Uterine smooth muscle cell (primary cell): Measurements from ENCODE around the gene OR2L8. TPM values are rescaled to one million over a fixed set of nuclear protein-coding genes. Genes with fewer than 3 reads are reported as not detected.

Experiments used
- total RNA-seq: library from RNA; depleted of rRNA; stranded (reverse); fragments of >200 nt; gene quantifications from 2 replicates; pipeline ENCODE4 v1.2.3, GENCODE V29; 2014

The OR2L8 gene
- total RNA-seq, result 0.25 TPM in 1 of 2 replicates, not detected in the other

GRCh38 chr1:247948558-247948957 is at the start of gene OR2L8:
OR2L8 (plus strand) TSS chr1:247948858; CDS start chr1:247948858, 0 bp downstream.

DNA sequence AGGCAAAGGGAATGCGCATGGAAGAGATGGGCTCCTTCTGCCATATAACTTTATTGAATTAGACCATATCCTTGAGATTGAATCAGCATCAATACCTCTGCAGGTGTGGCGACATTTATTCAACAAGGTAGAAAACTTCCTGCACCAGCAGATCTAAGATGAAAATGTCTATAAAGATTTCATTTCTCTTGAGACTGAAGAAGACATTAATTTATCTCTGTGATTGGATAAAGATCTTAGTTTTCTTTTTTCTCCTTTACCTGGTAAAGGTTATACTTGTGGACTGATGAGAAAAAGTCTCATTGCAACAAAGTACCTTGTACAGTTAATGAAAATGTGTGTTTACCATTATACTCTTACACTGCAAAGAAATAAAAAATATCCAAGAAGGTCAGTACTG is 28.7 kb upstream of the OR2L8 start, which contains the start of gene OR2T8:
Gene OR2T8, plus strand, starts transcription at position 301 of the 400 bp plus-strand sequence. CDS start 766 bp downstream, outside the sequence.

DNA sequence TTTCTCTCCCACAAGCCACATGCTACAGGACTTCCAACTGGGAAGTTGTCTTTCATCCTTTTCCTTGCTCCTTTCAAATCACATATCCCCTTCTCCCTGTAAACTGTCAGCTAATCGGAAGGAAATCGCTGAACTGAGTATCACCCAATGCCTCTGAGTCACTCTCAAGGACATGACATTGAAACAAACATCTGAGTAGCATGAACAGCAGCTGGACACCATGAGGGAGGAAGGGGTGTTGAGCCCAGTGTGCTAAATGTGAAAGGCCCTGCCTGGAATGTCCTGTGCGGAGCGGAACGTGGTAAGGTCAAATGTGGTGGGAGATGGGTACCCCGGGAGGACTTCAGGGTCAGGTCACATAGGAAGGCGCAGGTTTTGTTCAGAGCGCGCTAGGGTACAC is 23.8 kb upstream of the OR2L8 start, which contains the start of gene OR2AJ1:
Gene OR2AJ1, plus strand, starts transcription at position 22 of the 400 bp plus-strand sequence. CDS start 8,880 bp downstream, outside the sequence.

GRCh38 chr1:247964933-247965332 is 16.3 kb downstream of the OR2L8 start, which contains the start of gene OR2AK2:
OR2AK2 (plus strand) TSS chr1:247965233; CDS start chr1:247965377, 144 bp downstream.

Other genes with a start within 250 kb of the OR2L8 start
- not detected in 2 replicates for gene OR6F1, start 232.2 kb upstream of the OR2L8 start, total RNA-seq
- gene OR14K1, start 210.2 kb upstream of the OR2L8 start, total RNA-seq, result not detected in 2 replicates
- not detected in 2 replicates for gene OR14A2, start 200.7 kb upstream of the OR2L8 start, total RNA-seq
- gene OR1C1, start 188.3 kb upstream of the OR2L8 start, total RNA-seq, result not detected in 2 replicates
- gene OR14A16, start 124.7 kb upstream of the OR2L8 start, total RNA-seq, result not detected in 2 replicates
- not detected in 2 replicates for gene OR11L1, start 107.0 kb upstream of the OR2L8 start, total RNA-seq
- gene TRIM58, start 91.7 kb upstream of the OR2L8 start, total RNA-seq, result 0.37 and 0.66 TPM in 2 replicates
- gene OR2W3, start 53.3 kb upstream of the OR2L8 start, total RNA-seq, result not detected in 2 replicates
- not detected in 2 replicates for gene OR2T8, start 28.6 kb upstream of the OR2L8 start, total RNA-seq
- not detected in 2 replicates for gene OR2AJ1, start 24.0 kb upstream of the OR2L8 start, total RNA-seq
- gene OR2AK2, start 16.4 kb downstream of the OR2L8 start, total RNA-seq, result 0.25 TPM in 1 of 2 replicates, not detected in the other
- gene OR2L5, start 64.8 kb downstream of the OR2L8 start, total RNA-seq, result under 0.01 and 0.12 TPM in 2 replicates
- gene OR2L2, start 81.2 kb downstream of the OR2L8 start, total RNA-seq, result under 0.01 TPM in 1 of 2 replicates, not detected in the other
- 0.11 and 0.12 TPM in 2 replicates for gene OR2L3, start 98.0 kb downstream of the OR2L8 start, total RNA-seq
- gene OR2L13, start 146.3 kb downstream of the OR2L8 start, total RNA-seq, result not detected in 2 replicates
- gene OR2M5, start 196.3 kb downstream of the OR2L8 start, total RNA-seq, result not detected in 2 replicates
- not detected in 2 replicates for gene OR2M2, start 226.0 kb downstream of the OR2L8 start, total RNA-seq
- gene OR2M3, start 248.4 kb downstream of the OR2L8 start, total RNA-seq, result not detected in 2 replicates